LHCN-M2 (cell line): Measurements from ENCODE around the gene CSN1S1. TPM values are rescaled to one million over a fixed set of nuclear protein-coding genes. Genes with fewer than 3 reads are reported as not detected.

Experiments used
- DNase-seq: peaks from one replicate; pipeline ENCODE4 v3.0.0-alpha.2; 2012; ENCODE audit warnings: low read depth
- total RNA-seq: library from RNA; depleted of rRNA; stranded (reverse); fragments of >200 nt; gene quantifications from 2 replicates; pipeline ENCODE4 v1.2.3, GENCODE V29; 2014; rRNA removed

CSN1S1 gene
- total RNA-seq, 1 experiment from 2014 or later: not detected

DNA sequence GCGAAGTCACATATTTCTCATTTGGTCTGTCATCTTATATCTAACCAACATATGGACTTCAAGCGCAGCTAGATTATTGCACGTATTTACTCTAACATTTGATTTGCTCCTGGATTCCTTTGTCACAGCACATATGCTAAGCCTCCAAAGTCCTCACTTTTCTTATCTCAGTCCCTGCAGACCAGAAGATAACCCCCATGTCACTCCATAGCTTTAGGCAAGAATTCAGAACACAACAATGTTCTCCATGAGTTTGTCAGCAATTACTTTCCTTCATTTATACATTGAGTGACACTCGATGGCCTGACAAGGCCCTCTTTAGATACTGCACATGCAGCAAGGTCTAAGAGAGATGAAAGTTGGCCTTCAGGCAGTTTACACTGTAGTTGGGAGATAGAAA lies 60.1 kb downstream of the CSN1S1 start:
- DNase-seq: no peak

DNA sequence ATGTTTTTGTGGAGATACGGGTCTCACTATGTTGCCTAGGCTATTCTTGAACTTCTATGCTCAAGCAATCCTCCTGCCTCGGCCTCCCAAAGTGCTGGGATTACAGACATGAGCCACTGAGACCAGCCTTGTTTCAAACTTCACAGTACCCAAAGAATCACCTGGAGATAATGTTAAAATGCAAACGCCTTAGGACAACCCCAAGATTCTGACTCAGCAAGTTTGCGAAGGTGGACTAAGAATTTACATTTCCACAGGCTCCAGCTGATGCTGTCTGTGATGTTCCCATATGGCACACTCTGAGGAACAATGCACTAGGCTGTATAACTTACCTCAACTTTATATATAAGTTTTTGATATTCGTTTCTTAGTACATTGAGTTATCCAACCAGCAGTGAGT lies 63.9 kb downstream of the CSN1S1 start:
- DNase-seq: no peak

DNA sequence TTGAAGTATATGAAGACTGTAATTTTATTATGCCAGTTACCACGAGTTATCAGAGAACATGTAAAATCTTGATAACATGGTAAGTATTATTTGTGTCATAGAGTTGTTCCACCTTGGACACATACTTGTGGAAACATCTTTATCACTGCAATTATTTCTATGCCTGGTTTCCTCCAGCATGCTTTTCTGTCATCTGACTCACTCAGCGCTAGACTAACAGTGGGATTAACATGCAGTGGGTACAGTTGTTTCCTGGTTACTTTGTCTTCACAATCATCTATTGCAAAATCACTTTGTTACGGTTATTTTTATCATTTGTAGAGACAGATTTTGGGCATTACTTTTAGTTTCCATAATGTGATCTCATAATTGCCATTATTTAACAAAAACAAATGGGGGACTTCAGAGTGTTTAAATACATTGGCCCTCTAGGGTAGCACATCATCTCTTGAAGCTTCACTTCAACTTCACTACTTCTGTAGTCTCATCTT lies 64.7 kb downstream of the CSN1S1 start, which contains the start of gene STATH:
Gene STATH, plus strand, starts transcription at position 441 of the 491 bp plus-strand sequence. CDS start 2,472 bp downstream, outside the sequence.
- no peak for DNase-seq

Other genes with a start within 250 kb of the CSN1S1 start
- gene SULT1B1, start 170.4 kb upstream of the CSN1S1 start, total RNA-seq: 0.17 and 0.58 TPM in 2 replicates
- not detected in 2 replicates for gene SULT1E1, start 70.9 kb upstream of the CSN1S1 start, total RNA-seq
- not detected in 2 replicates for gene CSN2, start 34.7 kb downstream of the CSN1S1 start, total RNA-seq
- not detected in 2 replicates for gene STATH, start 64.9 kb downstream of the CSN1S1 start, total RNA-seq
- gene HTN3, start 97.4 kb downstream of the CSN1S1 start, total RNA-seq: not detected in 2 replicates
- not detected in 2 replicates for gene HTN1, start 119.4 kb downstream of the CSN1S1 start, total RNA-seq
- gene PRR27, start 223.2 kb downstream of the CSN1S1 start, total RNA-seq: not detected in 2 replicates